Neural progenitor cell (in vitro differentiated cells): Measurements from ENCODE around the gene FBXW5. TPM values are rescaled to one million over a fixed set of nuclear protein-coding genes. Genes with fewer than 3 reads are reported as not detected.

Experiments
- DNase-seq: peaks from one replicate; pipeline ENCODE4 v3.0.0-alpha.2; 2016; ENCODE audit warnings: low spot score
- H2AFZ ChIP-seq: fragments of 200-600 bp; sonication (generic); replicated peaks from 2 replicates; pipeline ENCODE4 v1.6.1; 2016; ENCODE audit warnings: antibody characterized with exemption
- H3F3A ChIP-seq: fragments of 200-600 bp; sonication (generic); 2 replicates; pipeline ENCODE4 v1.6.1; 2016; ENCODE audit warnings: antibody characterized with exemption, low read depth
- H3K27ac ChIP-seq: fragments of 200-600 bp; sonication (generic); 2 replicates; pipeline ENCODE4 v1.5.1; 2016; ENCODE audit warnings: mild to moderate bottlenecking
- H3K27me3 ChIP-seq: fragments of 200-600 bp; sonication (generic); 2 replicates; pipeline ENCODE4 v1.6.1; 2016; ENCODE audit warnings: mild to moderate bottlenecking, moderate library complexity
- H3K36me3 ChIP-seq: fragments of 200-600 bp; sonication (generic); 2 replicates; pipeline ENCODE4 v1.5.1; 2016
- H3K4me1 ChIP-seq: fragments of 200-600 bp; sonication (generic); 2 replicates; pipeline ENCODE4 v1.6.1; 2016; ENCODE audit warnings: mixed run types
- H3K4me2 ChIP-seq: fragments of 200-600 bp; sonication (generic); 2 replicates; pipeline ENCODE4 v1.6.1; 2016
- H3K4me3 ChIP-seq: fragments of 200-600 bp; sonication (generic); 2 replicates; pipeline ENCODE4 v1.5.1; 2016
- H3K79me2 ChIP-seq: fragments of 200-600 bp; sonication (generic); 2 replicates; pipeline ENCODE4 v1.6.1; 2016; ENCODE audit warnings: low read depth
- H3K9ac ChIP-seq: fragments of 200-600 bp; sonication (generic); 2 replicates; pipeline ENCODE4 v1.6.1; 2016
- H3K9me3 ChIP-seq: fragments of 200-600 bp; sonication (generic); 2 replicates; pipeline ENCODE4 v1.5.1; 2016; ENCODE audit warnings: low read depth
- H4K20me1 ChIP-seq: fragments of 200-600 bp; sonication (generic); 2 replicates; pipeline ENCODE4 v1.6.1; 2016; ENCODE audit warnings: low read depth
- H3K27ac Mint-ChIP-seq: 3 replicates; pipeline ENCODE4 v1.8.0; 2021; ENCODE audit warnings: mixed read lengths
- H3K27me3 Mint-ChIP-seq: 2 replicates; pipeline ENCODE4 v1.8.0; 2022; ENCODE audit warnings: low read depth, mild to moderate bottlenecking, inconsistent platforms, moderate library complexity, mixed read lengths; ENCODE audit not compliant: insufficient read depth
- H3K36me3 Mint-ChIP-seq: 3 replicates; pipeline ENCODE4 v1.8.0; 2021; ENCODE audit warnings: mixed read lengths
- H3K4me1 Mint-ChIP-seq: 3 replicates; pipeline ENCODE4 v1.8.0; 2021; ENCODE audit warnings: mixed read lengths
- H3K4me3 Mint-ChIP-seq: 3 replicates; pipeline ENCODE4 v1.8.0; 2021; ENCODE audit warnings: mild to moderate bottlenecking, moderate library complexity, mixed read lengths
- H3K9me3 Mint-ChIP-seq: 3 replicates; pipeline ENCODE4 v1.8.0; 2020; ENCODE audit warnings: mixed read lengths
- CTCF ChIP-seq: fragments of 200-600 bp; sonication (generic); IDR thresholded peaks from 2 replicates; pipeline ENCODE4 v1.5.1; 2017; ENCODE audit warnings: antibody characterized with exemption, mild to moderate bottlenecking
- EZH2 ChIP-seq: fragments of 200-600 bp; sonication (generic); IDR thresholded peaks from 2 replicates; pipeline ENCODE4 v1.6.1; 2017; ENCODE audit warnings: antibody characterized with exemption, mild to moderate bottlenecking, moderate library complexity
- EZH2phosphoT487 ChIP-seq: fragments of 200-600 bp; sonication (generic); IDR thresholded peaks from 2 replicates; pipeline ENCODE4 v1.6.1; 2017; ENCODE audit warnings: antibody characterized with exemption
- total RNA-seq: library from RNA; depleted of rRNA; stranded (reverse); fragments of >200 nt; gene quantifications from 2 replicates; pipeline ENCODE4 v1.2.3, GENCODE V29; 2015; ENCODE audit warnings: low replicate concordance

Gene FBXW5
- total RNA-seq, 1 donor from 2014 or later: 21.5 TPM

GRCh38 chr9:136902259-136902821 is 42.2 kb downstream of the FBXW5 start:
- no peaks in the 10 kb centered on the region for H3K4me1 ChIP-seq
- peaks cover 3% of the 10 kb centered on the region for H3K36me3 ChIP-seq
- Mint-ChIP-seq H3K27me3 (peaks cover 3% of the 10 kb centered on the region), H3K36me3 (peaks cover 20% of the 10 kb centered on the region), H3K4me3 (no peak overlapping the region), H3K4me1 (no peaks in the 10 kb centered on the region), H3K9me3 (no peaks in the 10 kb centered on the region), H3K27ac (no peak overlapping the region)
- no peaks in the 10 kb centered on the region for H3K27me3 ChIP-seq
- H3K9me3 ChIP-seq: no peaks in the 10 kb centered on the region
- H3K4me3 ChIP-seq: no peak overlapping the region
- H3F3A ChIP-seq: no peaks in the 10 kb centered on the region
- no peak overlapping the region for H2AFZ ChIP-seq
- H3K27ac ChIP-seq: no peak overlapping the region
- H4K20me1 ChIP-seq: peaks cover 18% of the 10 kb centered on the region
- H3K4me2 ChIP-seq: no peak overlapping the region
- TF ChIP-seq EZH2: no peak
- TF ChIP-seq CTCF: no peak
- no peak for TF ChIP-seq EZH2phosphoT487
- H3K79me2 ChIP-seq: peaks cover 2% of the 10 kb centered on the region
- no peak for DNase-seq
- H3K9ac ChIP-seq: no peak overlapping the region

GRCh38 chr9:136901516-136902258 is 42.9 kb downstream of the FBXW5 start:
- Mint-ChIP-seq H3K36me3 (peaks cover 20% of the 10 kb centered on the region), H3K9me3 (no peaks in the 10 kb centered on the region), H3K27me3 (peaks cover 7% of the 10 kb centered on the region), H3K4me3 (no peak overlapping the region), H3K4me1 (no peaks in the 10 kb centered on the region), H3K27ac (no peak overlapping the region)
- Histone ChIP-seq H3K9me3 (no peaks in the 10 kb centered on the region), H2AFZ (no peak overlapping the region), H3K4me3 (no peak overlapping the region), H3K79me2 (peaks cover 7% of the 10 kb centered on the region), H3K27ac (no peak overlapping the region), H3K27me3 (no peaks in the 10 kb centered on the region), H3K9ac (no peak overlapping the region), H3F3A (no peaks in the 10 kb centered on the region), H4K20me1 (peaks cover 24% of the 10 kb centered on the region), H3K4me2 (no peak overlapping the region), H3K4me1 (no peaks in the 10 kb centered on the region), H3K36me3 (peaks cover 3% of the 10 kb centered on the region)
- TF ChIP-seq EZH2 (no peak), EZH2phosphoT487 (no peak), CTCF (no peak)
- DNase-seq: no peak

- H3K36me3 Mint-ChIP-seq: peaks cover 17% of the 10 kb centered on the region
- Histone ChIP-seq H3K36me3 (peaks cover 3% of the 10 kb centered on the region), H3K9me3 (no peaks in the 10 kb centered on the region)
Observed at GRCh38 chr9:136900988-136901515, 43.5 kb downstream of the FBXW5 start.

More at GRCh38 chr9:136900988-136901515, 43.5 kb downstream of the FBXW5 start:
- Mint-ChIP-seq H3K4me1 (no peaks in the 10 kb centered on the region), H3K9me3 (no peaks in the 10 kb centered on the region), H3K4me3 (no peak overlapping the region), H3K27me3 (peaks cover 7% of the 10 kb centered on the region), H3K27ac (no peak overlapping the region)
- H3K27ac ChIP-seq: no peak overlapping the region
- TF ChIP-seq CTCF: no peak
- TF ChIP-seq EZH2phosphoT487: no peak
- TF ChIP-seq EZH2: no peak
- peaks cover 29% of the 10 kb centered on the region for H4K20me1 ChIP-seq
- no peak for DNase-seq
- H3F3A ChIP-seq: no peaks in the 10 kb centered on the region
- no peaks in the 10 kb centered on the region for H3K27me3 ChIP-seq
- no peak overlapping the region for H2AFZ ChIP-seq
- peaks cover 10% of the 10 kb centered on the region for H3K79me2 ChIP-seq
- no peak overlapping the region for H3K9ac ChIP-seq
- H3K4me3 ChIP-seq: no peak overlapping the region
- H3K4me1 ChIP-seq: no peaks in the 10 kb centered on the region
- H3K4me2 ChIP-seq: no peak overlapping the region
